T-helper 2 cell (primary cell): Measurements from ENCODE around the gene KPNA4.
"Not testable (repeated sequence)": the region's sequence is repeated elsewhere in the genome, so short reads cannot be mapped to it uniquely, and the experiment has no call there.

Source experiments
- DNase-seq, 5 experiments: peaks; one replicate each; pipeline versions ENCODE4 v3.0.0 to v3.0.0-alpha.2; 2012 to 2022

The KPNA4 gene

GRCh38 chr3:160482796-160483195 is 82.6 kb downstream of the KPNA4 start:
- no peak for DNase-seq

GRCh38 chr3:160481856-160482255 is 83.5 kb downstream of the KPNA4 start:
- DNase-seq = no peak

GRCh38 chr3:160480931-160481330 is 84.4 kb downstream of the KPNA4 start:
- DNase-seq = no peak

DNA sequence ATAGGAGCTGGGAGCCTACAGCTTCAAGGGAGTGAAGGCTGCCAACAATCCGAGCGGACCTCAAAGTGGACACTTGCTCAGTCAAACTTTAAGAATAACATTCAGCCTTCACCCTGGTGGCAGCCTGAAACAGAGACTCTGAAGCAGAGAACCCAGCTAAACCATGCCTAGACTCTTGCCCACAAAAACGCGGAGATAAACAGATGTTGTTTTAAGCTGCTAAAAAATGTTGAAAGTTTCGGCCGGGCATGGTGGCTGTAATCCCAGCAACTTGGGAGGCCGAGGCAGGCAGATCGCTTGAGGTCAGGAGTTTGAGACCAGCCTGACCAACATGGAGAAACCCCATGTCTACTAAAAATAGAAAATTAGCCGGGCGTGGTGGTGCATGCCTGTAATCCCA is 86.0 kb downstream of the KPNA4 start:
- DNase-seq = no peak

GRCh38 chr3:160478338-160478737 is 87.0 kb downstream of the KPNA4 start:
- DNase-seq = no peak

GRCh38 chr3:160477750-160478149 is 87.6 kb downstream of the KPNA4 start:
- DNase-seq = no peak

GRCh38 chr3:160475884-160476283 is 89.5 kb downstream of the KPNA4 start:
- DNase-seq = no peak

DNA sequence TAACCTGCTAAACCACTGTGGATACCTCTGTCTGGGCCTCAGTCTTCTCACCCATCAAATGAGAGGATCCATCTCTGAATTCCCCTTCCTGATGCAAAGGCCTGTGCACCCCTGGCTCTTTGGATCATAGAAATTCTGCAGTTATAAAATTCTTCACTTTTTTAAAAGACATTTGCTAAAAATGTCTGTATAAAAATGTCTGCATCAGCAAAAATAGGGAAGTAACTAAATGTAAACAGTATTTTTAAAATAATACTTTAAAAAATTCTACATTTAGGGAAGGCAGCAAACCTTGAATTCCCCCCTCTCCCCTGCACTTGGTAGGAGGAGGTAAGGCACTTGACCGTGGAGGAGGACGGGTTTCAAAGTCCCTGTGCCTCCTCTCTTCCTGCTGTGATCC is 90.2 kb downstream of the KPNA4 start:
- DNase-seq = no peak

GRCh38 chr3:160474416-160474838 is 90.9 kb downstream of the KPNA4 start:
- DNase-seq = no peak

DNA sequence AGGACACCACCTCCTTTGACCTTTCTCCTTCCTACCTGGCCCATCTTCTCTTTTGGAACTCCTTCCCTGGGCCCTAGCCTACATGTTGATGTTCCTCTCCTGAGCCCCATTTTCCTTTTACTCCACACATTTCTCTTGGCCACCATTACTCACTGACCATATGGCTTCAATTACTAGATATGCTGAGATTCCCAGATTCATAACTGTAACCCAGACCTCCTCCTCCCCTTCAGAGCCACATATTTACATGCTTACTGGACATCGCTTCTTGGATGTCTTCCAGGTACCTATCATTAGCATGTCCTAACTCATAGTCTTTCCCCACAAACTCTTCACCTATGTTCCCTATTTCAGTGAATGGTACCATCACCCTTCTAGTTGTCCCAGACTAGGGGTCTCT is 91.4 kb downstream of the KPNA4 start:
- DNase-seq = no peak

DNA sequence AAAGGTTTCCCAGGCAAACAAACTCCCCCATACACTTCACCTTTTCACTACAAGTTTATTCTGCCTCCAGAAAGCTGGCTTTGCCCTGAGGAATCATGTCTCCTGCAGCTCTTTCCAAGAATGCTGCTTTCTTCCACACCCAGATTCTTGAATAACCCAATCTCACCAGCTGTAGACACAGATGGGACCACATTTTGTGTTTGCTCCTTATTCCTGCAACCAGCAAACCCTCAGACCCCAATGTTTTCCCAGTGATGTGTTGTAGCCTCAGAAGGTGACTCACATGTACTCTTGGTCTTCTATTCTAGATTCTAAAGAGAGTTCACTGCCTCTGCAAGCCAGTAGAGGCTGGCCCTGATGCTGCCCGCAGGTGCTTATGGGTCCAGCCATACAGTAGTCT is 92.2 kb downstream of the KPNA4 start:
- DNase-seq = no peak

GRCh38 chr3:160472344-160472743 is 93.0 kb downstream of the KPNA4 start:
- DNase-seq = no peak

- DNase-seq = no peak
These were observed 93.5 kb downstream of the KPNA4 start for GRCh38 chr3:160471892-160472291.

GRCh38 chr3:160470181-160470580 is 95.2 kb downstream of the KPNA4 start:
- no peak for DNase-seq

DNA sequence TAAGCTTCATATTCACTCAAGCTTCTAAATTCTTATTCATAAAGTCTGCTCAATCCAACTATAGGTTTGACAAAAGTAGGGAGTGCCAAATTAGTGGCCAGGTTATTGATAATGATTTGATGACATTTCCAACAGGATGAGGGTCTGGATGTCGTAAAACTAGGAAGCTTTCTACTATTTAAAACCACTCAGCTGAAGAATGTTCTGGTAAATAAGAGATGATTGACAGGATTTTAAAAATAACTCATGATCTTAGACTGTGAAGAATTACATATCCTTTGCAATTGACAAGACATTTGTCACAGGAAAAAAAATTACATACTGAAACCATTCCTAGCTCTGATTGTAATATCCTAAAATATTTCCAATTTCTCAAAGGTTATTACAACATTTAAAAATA is 100.4 kb downstream of the KPNA4 start:
- no peak for DNase-seq

GRCh38 chr3:160464321-160464720 is 101.0 kb downstream of the KPNA4 start:
- no peak for DNase-seq

GRCh38 chr3:160460033-160460432 is 105.3 kb downstream of the KPNA4 start:
- no peak for DNase-seq

GRCh38 chr3:160459450-160459970 is 105.9 kb downstream of the KPNA4 start:
- no peak for DNase-seq

GRCh38 chr3:160458151-160458550 is 107.2 kb downstream of the KPNA4 start:
- DNase-seq = no peak

DNA sequence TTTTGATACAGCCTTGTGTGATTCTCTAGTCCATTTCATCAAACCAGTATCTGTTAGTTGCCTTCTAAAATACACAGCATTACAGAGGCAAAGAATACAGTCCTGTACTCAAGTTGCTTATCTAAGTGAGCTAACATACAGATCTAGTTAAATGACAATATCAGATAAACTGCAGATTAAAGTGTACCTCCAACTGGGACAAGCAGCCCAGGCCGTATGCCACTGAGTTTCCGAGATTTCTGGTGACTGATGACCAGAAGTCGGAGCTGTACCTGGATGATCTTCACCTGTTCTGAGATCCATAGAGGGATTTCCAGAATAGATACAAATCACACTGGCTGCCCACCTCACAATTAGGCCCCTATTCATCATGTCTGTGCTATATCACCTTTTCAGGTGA is 109.5 kb downstream of the KPNA4 start:
- DNase-seq = no peak

DNA sequence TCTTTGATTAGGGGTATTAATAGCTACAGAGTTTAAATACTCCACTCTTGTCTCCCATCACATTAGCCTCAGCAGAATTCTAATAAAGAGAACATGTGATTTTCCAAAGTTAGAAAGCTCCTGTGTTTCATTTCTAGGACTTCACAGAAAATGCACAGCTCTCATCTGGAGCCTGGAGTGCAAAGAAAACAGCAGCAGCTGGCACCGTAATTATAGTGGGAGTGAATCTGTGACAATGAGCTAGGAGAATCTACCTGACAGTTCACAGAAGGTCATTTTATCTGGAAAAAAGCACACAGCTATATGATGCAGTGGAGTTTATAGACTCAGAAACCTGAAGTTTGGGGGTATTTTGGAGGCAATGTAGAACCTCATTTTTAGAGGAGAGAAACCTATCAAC is 110.4 kb downstream of the KPNA4 start:
- no peak for DNase-seq

DNA sequence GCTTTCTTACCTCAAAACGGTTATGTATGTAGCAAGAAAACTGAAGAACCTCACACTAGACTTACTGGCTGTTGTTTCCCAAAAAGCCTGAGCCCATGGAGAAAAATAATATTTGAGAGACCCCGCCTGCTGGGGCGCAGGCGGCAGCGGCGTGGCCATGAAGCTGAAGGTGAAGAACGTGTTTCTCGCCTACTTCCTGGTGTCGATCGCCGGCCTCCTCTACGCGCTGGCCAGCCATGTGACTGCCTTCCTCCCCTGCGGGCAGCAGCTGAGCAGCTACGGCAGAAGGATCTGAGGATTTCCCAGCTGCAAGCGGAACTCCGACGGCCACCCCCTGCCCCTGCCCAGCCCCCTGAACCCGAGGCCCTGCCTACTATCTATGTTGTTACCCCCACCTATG is 113.1 kb downstream of the KPNA4 start:
- DNase-seq = not testable (repeated sequence)

DNA sequence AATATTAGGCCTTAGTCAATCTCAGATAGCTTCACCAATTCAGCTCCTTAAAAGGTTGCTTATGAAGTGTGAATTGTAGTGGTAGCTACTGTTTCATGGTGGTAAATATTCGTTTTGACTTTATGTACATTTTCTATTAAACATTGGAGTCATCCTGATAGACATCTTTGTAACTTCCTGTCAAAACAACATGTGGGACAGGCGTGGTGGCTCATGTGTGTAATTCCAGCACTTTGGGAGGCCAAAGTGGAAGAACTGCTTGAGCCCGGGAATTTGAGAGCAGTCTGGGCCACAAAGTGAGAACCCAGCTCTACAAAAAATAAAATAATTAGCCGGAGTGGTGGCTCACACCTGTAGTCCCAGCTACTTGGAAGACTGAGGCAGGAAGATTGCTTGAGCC is 113.8 kb downstream of the KPNA4 start:
- DNase-seq = no peak

- DNase-seq = no peak
These were observed 114.5 kb downstream of the KPNA4 start for GRCh38 chr3:160450846-160451245.
